Measurements from ENCODE around the gene PNLDC1.

The PNLDC1 gene

GRCh38 chr6:159806021-159806458 is 6.0 kb downstream of the PNLDC1 start:
- no peak overlapping the region for H2AFZ ChIP-seq (ENCODE audit: low read length)

GRCh38 chr6:159807150-159807858 is 7.2 kb downstream of the PNLDC1 start:
- H2AFZ ChIP-seq (ENCODE audit: low read length): no peak overlapping the region
- no peaks in the 10 kb centered on the region for H3K79me2 ChIP-seq (ENCODE audit: low read length)
- no peak overlapping the region for H3K9ac ChIP-seq (ENCODE audit: low read length)
- no peak overlapping the region for H3K4me3 ChIP-seq (ENCODE audit: low read length)
- no peaks in the 10 kb centered on the region for H3K27me3 ChIP-seq (replicated peaks; ENCODE audit: insufficient read depth, low read length)
- no peaks in the 10 kb centered on the region for H3K36me3 ChIP-seq (replicated peaks; ENCODE audit: insufficient read depth, low read length)
- no peak overlapping the region for H3K4me2 ChIP-seq (ENCODE audit: low read depth, low read length)
- TF ChIP-seq EZH2phosphoT487 (IDR thresholded peaks at IDR 0.05; ENCODE audit: low read length): no peak
- TF ChIP-seq CTCF (IDR thresholded peaks at IDR 0.05; ENCODE audit: low read length): no peak
- TF ChIP-seq EZH2 (optimal IDR thresholded peaks at IDR 0.05; ENCODE audit: low read depth, low read length): no peak
- no peaks in the 10 kb centered on the region for H3K9me2 ChIP-seq (replicated peaks; ENCODE audit: insufficient read depth, low read length)
- no peak overlapping the region for H3K27ac ChIP-seq (ENCODE audit: low read length)
- no peaks in the 10 kb centered on the region for H3F3A ChIP-seq (ENCODE audit: insufficient read depth, low read length)
- peaks cover 11% of the 10 kb centered on the region for H3K4me1 ChIP-seq (ENCODE audit: low read length)
- DNase-seq: no peak
- H4K20me1 ChIP-seq (ENCODE audit: insufficient read depth, low read length): no peaks in the 10 kb centered on the region
- H3K9me3 ChIP-seq (replicated peaks; ENCODE audit: insufficient read depth, low read length): no peaks in the 10 kb centered on the region

More at GRCh38 chr6:159806021-159806458, 6.0 kb downstream of the PNLDC1 start:
- TF ChIP-seq EZH2 (optimal IDR thresholded peaks at IDR 0.05; ENCODE audit: low read depth, low read length) (no peak), EZH2phosphoT487 (IDR thresholded peaks at IDR 0.05; ENCODE audit: low read length) (no peak), CTCF (IDR thresholded peaks at IDR 0.05; ENCODE audit: low read length) (no peak)
- Histone ChIP-seq H4K20me1 (ENCODE audit: insufficient read depth, low read length) (no peaks in the 10 kb centered on the region), H3K4me2 (ENCODE audit: low read depth, low read length) (no peak overlapping the region), H3K9me2 (replicated peaks; ENCODE audit: insufficient read depth, low read length) (no peaks in the 10 kb centered on the region), H3K27me3 (replicated peaks; ENCODE audit: insufficient read depth, low read length) (no peaks in the 10 kb centered on the region), H3K9me3 (replicated peaks; ENCODE audit: insufficient read depth, low read length) (no peaks in the 10 kb centered on the region), H3K36me3 (replicated peaks; ENCODE audit: insufficient read depth, low read length) (no peaks in the 10 kb centered on the region), H3K27ac (ENCODE audit: low read length) (no peak overlapping the region), H3K4me3 (ENCODE audit: low read length) (no peak overlapping the region), H3K79me2 (ENCODE audit: low read length) (no peaks in the 10 kb centered on the region), H3K9ac (ENCODE audit: low read length) (no peak overlapping the region), H3K4me1 (ENCODE audit: low read length) (peaks cover 11% of the 10 kb centered on the region), H3F3A (ENCODE audit: insufficient read depth, low read length) (no peaks in the 10 kb centered on the region)
- DNase-seq: no peak

GRCh38 chr6:159808647-159809046 is 8.6 kb downstream of the PNLDC1 start:
- peak overlapping the region; percentile 48; the same call in 1 of the 2 replicates for H2AFZ ChIP-seq (ENCODE audit: low read length)
- no peak overlapping the region for H3K4me3 ChIP-seq (ENCODE audit: low read length)
- H3K9me2 ChIP-seq (replicated peaks; ENCODE audit: insufficient read depth, low read length): no peaks in the 10 kb centered on the region
- no peaks in the 10 kb centered on the region for H4K20me1 ChIP-seq (ENCODE audit: insufficient read depth, low read length)
- peaks cover 11% of the 10 kb centered on the region for H3K4me1 ChIP-seq (ENCODE audit: low read length)
- no peaks in the 10 kb centered on the region for H3K36me3 ChIP-seq (replicated peaks; ENCODE audit: insufficient read depth, low read length)
- H3K9me3 ChIP-seq (replicated peaks; ENCODE audit: insufficient read depth, low read length): no peaks in the 10 kb centered on the region
- peak overlapping the region; percentile 37 for H3K4me2 ChIP-seq (ENCODE audit: low read depth, low read length)
- no peak for DNase-seq
- TF ChIP-seq EZH2 (optimal IDR thresholded peaks at IDR 0.05; ENCODE audit: low read depth, low read length) (no peak), CTCF (IDR thresholded peaks at IDR 0.05; ENCODE audit: low read length) (no peak), EZH2phosphoT487 (IDR thresholded peaks at IDR 0.05; ENCODE audit: low read length) (no peak)
- no peaks in the 10 kb centered on the region for H3F3A ChIP-seq (ENCODE audit: insufficient read depth, low read length)
- peak overlapping the region; percentile 52; the same call in 1 of the 2 replicates for H3K27ac ChIP-seq (ENCODE audit: low read length)
- no peaks in the 10 kb centered on the region for H3K27me3 ChIP-seq (replicated peaks; ENCODE audit: insufficient read depth, low read length)
- H3K9ac ChIP-seq (ENCODE audit: low read length): no peak overlapping the region
- H3K79me2 ChIP-seq (ENCODE audit: low read length): no peaks in the 10 kb centered on the region

Data from MM.1S (cell line).